ENCODE results near the gene OTUD5.
A peak's percentile ranks its signal among the peaks of the same experiment; 100 is the strongest.

DNA sequence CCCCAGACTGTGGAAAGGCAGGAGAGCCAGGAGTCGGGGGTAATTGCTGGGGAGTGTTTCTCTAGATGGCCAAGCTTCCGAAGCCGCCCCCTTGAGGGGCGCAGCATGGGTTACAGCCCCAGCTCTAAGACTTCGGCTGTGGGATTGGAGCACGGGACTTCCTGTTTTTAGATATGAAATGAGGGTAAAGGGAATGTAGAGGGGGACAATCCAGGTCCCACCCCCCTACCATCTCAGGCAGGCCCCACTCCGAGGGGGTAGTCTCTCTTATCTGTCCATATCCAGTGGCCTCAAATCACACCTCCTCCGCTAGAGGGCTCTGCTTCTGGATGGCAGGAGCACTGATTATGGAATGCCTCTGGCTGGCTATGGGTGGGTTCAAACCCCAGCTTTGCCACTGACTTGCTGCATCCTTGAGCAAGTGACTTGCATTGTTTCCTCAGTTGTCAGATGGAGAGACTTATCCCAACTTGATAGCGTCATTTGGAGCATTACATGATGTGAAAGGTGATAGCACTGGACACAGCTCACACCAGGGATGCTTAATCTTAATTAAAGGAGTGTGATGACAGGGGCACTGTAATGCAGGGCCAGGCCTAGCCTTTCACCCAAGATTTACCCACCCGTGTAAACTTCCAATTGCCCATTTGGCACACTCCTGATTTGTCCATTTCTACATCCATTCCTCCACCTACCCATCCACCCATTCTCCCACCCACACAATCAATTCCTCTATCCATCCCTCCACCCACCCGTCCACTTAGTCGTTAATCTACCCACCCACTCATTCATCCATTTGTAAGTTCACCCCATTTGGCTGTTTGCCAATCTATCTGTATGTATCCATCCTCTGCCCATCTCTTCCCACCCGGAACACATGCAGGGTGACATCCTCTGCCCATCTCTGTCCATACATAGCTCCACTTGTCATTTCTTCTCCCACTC, 15.1 kb upstream of the OTUD5 start:
- TF ChIP-seq POLR2A (IDR thresholded peaks at IDR 0.05) = no peak
- TF ChIP-seq, protein P1, sequence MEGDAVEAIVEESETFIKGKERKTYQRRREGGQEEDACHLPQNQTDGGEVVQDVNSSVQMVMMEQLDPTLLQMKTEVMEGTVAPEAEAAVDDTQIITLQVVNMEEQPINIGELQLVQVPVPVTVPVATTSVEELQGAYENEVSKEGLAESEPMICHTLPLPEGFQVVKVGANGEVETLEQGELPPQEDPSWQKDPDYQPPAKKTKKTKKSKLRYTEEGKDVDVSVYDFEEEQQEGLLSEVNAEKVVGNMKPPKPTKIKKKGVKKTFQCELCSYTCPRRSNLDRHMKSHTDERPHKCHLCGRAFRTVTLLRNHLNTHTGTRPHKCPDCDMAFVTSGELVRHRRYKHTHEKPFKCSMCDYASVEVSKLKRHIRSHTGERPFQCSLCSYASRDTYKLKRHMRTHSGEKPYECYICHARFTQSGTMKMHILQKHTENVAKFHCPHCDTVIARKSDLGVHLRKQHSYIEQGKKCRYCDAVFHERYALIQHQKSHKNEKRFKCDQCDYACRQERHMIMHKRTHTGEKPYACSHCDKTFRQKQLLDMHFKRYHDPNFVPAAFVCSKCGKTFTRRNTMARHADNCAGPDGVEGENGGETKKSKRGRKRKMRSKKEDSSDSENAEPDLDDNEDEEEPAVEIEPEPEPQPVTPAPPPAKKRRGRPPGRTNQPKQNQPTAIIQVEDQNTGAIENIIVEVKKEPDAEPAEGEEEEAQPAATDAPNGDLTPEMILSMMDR (IDR thresholded peaks at IDR 0.05) = peak in 2 of 3 experiments; percentile 27 to 28

All from testis (tissue), 2 donors.